GM19328 (cell line): Measurements from ENCODE around the gene NSG1.
"Not testable (repeated sequence)": the region's sequence is repeated elsewhere in the genome, so short reads cannot be mapped to it uniquely, and the experiment has no call there.

ENCODE experiments used
- ATAC-seq: cut with Tn5 transposase; IDR thresholded peaks from one replicate; pipeline ENCODE4 v1.9.1; 2021; ENCODE audit warnings: mild to moderate bottlenecking, moderate library complexity; ENCODE audit not compliant: unreplicated experiment

Gene NSG1, protein sequence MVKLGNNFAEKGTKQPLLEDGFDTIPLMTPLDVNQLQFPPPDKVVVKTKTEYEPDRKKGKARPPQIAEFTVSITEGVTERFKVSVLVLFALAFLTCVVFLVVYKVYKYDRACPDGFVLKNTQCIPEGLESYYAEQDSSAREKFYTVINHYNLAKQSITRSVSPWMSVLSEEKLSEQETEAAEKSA

GRCh38 chr4:4386736-4387392 is at the start of gene NSG1:
TSS of gene NSG1 (plus strand) at chr4:4387102. CDS start at chr4:4387630, 528 bp downstream.
- no peak for ATAC-seq

DNA sequence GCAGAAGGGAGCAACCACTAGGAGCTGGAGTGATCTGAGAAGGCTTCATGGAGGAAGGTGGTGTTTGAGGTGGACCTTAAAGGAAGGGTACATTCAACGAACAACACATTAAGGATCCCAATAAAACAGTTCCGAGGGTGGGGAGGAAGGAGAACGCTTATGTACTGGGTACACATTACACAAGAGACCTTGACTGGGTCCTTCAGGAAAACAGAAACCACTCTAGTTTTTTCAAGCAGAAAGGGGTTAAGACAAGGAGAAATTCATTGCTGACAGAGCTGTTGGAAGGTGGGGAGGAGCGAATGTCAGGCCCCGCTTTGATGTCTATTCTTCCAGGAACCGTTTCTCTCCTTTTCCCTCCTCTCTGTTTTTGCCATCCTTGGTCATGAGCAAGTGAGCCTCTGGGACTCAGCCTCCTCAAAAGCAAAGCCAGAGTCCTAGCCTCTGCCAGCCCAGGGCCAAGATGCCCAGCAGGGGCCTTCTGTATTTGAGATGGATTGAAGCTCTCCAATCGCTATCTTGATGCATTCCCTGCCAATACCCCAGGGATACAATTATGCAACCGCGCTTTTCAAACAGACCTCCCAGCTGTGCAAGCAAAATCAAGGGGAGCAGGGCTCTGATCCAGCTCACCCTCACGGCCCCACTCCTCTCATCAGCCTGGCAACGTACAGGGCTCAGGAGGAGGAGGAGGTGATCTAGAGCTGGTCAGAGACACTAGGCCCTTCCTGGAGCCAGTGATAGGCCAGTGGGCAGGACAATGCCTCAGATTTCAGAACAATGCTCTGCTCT is 48.5 kb upstream of the NSG1 start:
- no peak for ATAC-seq

DNA sequence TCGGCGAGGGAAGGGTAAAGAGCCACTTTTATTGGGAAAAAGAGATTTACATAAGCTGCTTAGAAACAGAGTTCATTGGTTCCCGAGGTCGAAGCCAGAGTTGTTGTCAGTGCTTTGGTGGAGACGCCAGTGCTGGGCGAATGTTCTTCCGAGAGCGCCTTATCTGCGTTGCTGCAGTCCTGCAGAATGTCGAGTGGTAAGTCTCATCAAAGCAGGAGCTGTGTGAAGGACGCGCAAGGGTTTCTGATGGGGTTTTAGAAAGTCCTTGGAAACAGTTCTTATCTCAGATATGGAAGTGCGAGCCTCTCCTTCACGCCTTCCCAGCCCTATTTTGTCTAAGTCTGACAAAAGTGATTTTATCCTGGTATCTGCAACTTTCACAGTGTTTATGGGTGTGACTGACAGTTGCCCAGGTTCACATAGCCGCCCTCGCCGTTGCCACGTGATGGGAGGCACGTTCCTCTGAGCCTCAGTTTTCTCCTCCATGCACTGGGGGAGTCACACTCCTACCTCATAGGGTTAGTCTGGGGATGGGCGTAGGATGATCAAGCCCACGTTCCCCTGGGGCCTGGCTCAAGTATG is 47.3 kb upstream of the NSG1 start:
- no peak for ATAC-seq

DNA sequence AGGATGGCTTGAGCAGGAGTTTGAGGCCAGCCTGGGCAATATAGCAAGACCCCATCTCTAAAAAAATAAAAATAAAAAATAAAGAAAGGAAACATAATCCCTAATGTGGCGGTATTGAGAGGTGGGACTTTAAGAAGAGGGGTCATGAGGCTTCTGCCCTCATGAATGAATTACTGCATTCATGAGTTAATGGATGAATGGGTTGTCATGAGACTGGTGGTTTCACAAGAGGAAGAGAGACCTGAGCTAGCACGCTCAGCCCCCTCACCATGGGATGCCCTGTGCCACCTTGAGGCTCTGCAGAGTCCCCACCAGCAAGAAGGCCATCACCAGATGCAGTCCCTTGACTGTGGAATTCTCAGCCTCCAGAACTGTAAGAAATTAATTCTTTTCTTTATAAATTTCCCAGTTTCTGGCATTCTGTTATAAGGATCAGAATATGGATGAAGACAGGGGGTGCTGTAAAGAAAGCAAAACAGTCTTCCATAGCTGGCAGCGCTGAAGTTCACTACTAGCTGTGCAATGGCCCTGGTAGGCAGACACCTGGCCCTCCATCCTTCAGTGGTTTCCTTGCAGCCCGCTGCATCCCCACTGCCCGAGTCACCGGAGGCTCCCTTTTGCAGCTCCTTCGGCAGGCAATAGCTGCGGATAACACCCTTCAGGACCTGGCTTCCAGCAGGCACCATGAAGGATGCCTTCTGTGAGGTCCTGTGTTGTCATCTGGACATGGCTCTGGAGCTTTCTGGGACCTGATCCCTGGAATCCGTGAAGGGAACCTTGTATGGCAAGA is 44.8 kb upstream of the NSG1 start:
- no peak for ATAC-seq

GRCh38 chr4:4343038-4343437 is 43.9 kb upstream of the NSG1 start:
- no peak for ATAC-seq

DNA sequence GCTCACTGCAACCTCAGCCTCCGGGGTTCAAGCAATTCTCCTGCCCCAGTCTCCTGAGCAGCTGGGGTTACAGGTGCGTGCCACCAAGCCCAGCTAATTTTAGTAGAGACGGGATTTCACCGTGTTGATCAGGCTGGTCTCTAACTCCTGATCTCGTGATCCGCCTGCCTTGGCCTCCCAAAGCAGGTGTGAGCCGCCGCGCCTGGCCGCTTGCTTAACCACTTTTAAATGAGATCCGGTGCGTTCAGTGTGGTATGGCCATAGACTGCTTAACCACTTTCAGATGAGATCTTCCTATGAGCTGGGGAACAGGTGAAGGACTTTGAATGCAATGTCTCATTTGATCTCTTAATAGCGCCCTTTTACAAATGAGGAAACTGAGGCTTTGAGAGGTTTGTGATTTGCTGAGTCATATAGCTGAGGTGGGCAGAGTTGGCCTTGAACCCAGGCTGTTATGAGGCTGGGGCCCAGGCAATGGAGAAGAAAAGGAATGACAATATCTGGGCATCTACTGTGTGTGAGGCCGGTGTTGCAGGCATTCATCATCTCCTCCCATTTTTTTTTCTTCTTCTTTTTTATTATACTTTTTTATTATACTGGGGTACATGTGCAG is 41.9 kb upstream of the NSG1 start:
- peak; percentile 92 for ATAC-seq

- ATAC-seq = no peak
Observed at GRCh38 chr4:4347585-4347984, 39.3 kb upstream of the NSG1 start.

- not testable (repeated sequence) for ATAC-seq
Observed at GRCh38 chr4:4348585-4348984, 38.3 kb upstream of the NSG1 start.

DNA sequence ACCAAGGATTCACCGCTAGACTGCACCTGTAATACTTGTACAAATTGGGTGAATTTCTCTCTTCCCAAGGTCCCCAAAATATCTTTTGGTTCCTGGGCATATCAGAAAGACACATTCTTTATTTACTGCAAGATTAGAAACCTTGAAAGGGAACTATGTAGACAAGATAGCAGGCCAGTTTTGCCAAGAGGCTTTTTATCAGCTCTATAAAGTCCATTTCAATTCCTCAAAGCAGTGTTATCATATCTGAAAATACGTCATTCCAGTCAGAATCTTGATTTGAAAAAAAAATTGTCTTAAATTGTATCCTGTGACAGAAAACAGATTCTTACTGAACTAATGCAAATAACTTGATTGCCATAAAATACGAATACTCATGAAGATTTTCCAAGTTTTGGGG is 37.0 kb upstream of the NSG1 start:
- no peak for ATAC-seq

- no peak for ATAC-seq
Observed at GRCh38 chr4:4350909-4351308, 36.0 kb upstream of the NSG1 start.

- ATAC-seq = no peak
Observed at GRCh38 chr4:4355302-4355701, 31.6 kb upstream of the NSG1 start.

- no peak for ATAC-seq
Observed at GRCh38 chr4:4356106-4357041, 30.5 kb upstream of the NSG1 start.

DNA sequence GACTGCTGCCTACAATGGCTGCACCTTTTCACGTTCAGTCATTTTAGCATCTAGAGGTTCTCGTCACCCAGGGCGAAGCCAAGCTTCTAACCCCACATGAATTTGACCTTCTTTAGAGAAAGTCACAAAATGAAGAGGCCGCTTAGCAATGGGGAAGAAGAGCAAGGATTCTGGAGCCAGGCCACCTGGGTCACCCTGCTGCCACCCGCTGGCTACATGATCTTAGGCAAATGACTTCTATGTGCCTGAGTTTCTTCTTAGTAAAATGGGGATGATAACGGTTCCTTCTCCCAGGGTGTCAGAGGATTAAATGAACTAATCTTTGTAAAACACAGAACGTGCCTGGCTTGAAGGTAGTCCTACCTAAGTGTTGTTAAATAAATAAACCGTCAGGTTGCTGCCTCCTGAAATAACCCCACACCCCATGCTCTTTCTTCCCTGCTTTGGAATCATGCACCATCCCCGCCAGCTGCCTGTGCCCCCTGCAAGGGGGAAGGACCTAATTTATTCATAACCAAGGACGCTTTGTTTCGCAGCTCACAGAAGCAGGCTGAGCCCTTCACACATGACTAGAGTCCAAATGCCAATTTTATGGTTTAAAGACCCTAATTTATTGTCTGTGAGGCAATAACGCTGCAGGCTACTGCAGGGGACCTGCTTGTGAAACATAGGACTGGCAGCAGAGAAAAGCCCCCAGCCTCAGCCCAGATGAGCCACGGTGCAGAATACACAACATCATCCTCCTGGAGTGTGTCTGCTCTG is 28.6 kb upstream of the NSG1 start:
- ATAC-seq = no peak

- no peak for ATAC-seq
Observed at GRCh38 chr4:4361883-4362282, 25.0 kb upstream of the NSG1 start.

- ATAC-seq = no peak
Observed at GRCh38 chr4:4362991-4363697, 23.8 kb upstream of the NSG1 start.

GRCh38 chr4:4364061-4364460 is 22.8 kb upstream of the NSG1 start:
- no peak for ATAC-seq

GRCh38 chr4:4364486-4365208 is 22.3 kb upstream of the NSG1 start:
- ATAC-seq = no peak
